Endothelial cell of umbilical vein (primary cell): ENCODE results near the gene C1R.

Experiments
- CTCF ChIP-seq, 2 donors: IDR thresholded peaks; 1 replicate in 1 of 2; 2 replicates in 1 of 2; pipeline ENCODE4 v1.5.1; 2011; ENCODE audit warnings: low read length in 2 of 2, mild to moderate bottlenecking in 2 of 2, moderate library complexity in 2 of 2, control low read depth in 1 of 2, inconsistent platforms in 1 of 2, low read depth in 1 of 2; ENCODE audit not compliant: insufficient read depth in 1 of 2; ENCODE audit errors: extremely low read depth in 1 of 2
- EZH2 ChIP-seq: IDR thresholded peaks from 2 replicates; pipeline ENCODE4 v1.6.1; 2012; ENCODE audit warnings: borderline replicate concordance, low read depth, mild to moderate bottlenecking, moderate library complexity, low read length, inconsistent platforms; ENCODE audit not compliant: severe bottlenecking
- FOS ChIP-seq: IDR thresholded peaks from 2 replicates; pipeline ENCODE4 v1.6.1; 2011; ENCODE audit warnings: mild to moderate bottlenecking, low read length, moderate library complexity, borderline replicate concordance; ENCODE audit not compliant: insufficient read depth
- MAX ChIP-seq: IDR thresholded peaks from 2 replicates; pipeline ENCODE4 v1.6.1; 2011; ENCODE audit not compliant: insufficient read depth, insufficient read length
- POLR2A ChIP-seq: IDR thresholded peaks from 2 replicates; pipeline ENCODE4 v1.6.1; 2012; ENCODE audit warnings: low read depth, mild to moderate bottlenecking, control low read depth, low read length

DNA sequence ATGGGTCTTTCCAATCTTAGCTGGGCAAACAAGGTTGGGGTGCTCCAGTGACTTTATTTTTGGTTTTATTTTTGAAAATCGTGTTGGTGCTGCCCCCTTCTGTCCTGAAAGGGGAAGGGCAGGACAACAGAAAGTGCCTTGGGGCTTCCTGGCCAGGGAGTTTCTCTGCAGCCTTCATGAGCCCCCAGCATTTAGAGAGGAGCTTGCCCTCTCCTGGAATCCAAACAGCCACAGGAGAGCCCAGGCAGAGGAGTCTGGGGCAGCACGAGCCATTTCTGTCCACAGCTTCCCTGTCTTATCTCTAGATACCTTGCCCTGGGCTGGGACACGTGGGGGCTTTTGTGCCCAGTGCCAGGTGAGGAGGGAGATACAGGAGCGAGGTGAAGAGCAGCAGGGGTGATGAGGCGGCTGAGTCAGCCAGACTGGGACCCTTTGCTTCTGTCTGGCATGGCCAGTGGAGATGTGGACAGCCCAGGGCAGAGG, 21.2 kb upstream of the C1R start:
- no peak for TF ChIP-seq EZH2
- TF ChIP-seq MAX, result no peak
- TF ChIP-seq CTCF (IDR thresholded peaks at IDR 0.05; ENCODE audit: extremely low read depth in 1 of 2, insufficient read depth in 1 of 2, low read depth in 1 of 2, low read length in 2 of 2), result peak; percentile 80 to 85
- TF ChIP-seq FOS, result no peak
- no peak for TF ChIP-seq POLR2A
